GM10847 (cell line): ENCODE data around the gene ATG9B.

Source experiments
- POLR2A ChIP-seq: IDR thresholded peaks from 2 replicates; pipeline ENCODE4 v1.6.1; 2011; ENCODE audit not compliant: insufficient read length; ENCODE audit errors: extremely low read depth

The ATG9B gene

GRCh38 chr7:151032936-151033863 is 8.9 kb upstream of the ATG9B start:
- TF ChIP-seq POLR2A, result no peak

GRCh38 chr7:151031011-151031410 is 6.7 kb upstream of the ATG9B start:
- no peak for TF ChIP-seq POLR2A

DNA sequence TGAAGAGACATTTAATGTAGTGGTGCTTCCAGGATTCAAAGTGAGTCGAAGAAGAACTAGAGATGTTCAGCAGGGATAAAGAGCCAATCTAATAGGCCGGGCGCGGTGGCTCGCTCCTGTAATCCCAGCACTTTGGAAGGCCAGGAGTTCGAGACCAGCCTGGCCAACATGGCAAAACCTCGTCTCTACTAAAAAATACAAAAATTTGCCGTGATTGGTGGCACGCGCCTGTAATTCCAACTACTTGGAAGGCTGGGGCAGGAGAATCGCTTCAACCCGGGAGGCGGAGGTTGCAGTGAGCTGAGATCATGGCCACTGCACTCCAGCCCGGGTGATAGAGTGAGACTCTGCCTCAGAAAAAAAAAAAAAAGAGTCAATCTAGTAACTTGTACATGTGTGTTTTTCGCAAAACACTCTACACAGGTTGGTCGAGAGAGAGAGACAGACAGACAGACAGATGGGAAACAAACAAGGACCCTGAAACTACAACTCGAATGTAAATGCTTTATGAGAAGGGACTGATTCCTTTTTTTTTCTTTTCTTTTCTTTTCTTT is 4.7 kb upstream of the ATG9B start:
- TF ChIP-seq POLR2A, result no peak

DNA sequence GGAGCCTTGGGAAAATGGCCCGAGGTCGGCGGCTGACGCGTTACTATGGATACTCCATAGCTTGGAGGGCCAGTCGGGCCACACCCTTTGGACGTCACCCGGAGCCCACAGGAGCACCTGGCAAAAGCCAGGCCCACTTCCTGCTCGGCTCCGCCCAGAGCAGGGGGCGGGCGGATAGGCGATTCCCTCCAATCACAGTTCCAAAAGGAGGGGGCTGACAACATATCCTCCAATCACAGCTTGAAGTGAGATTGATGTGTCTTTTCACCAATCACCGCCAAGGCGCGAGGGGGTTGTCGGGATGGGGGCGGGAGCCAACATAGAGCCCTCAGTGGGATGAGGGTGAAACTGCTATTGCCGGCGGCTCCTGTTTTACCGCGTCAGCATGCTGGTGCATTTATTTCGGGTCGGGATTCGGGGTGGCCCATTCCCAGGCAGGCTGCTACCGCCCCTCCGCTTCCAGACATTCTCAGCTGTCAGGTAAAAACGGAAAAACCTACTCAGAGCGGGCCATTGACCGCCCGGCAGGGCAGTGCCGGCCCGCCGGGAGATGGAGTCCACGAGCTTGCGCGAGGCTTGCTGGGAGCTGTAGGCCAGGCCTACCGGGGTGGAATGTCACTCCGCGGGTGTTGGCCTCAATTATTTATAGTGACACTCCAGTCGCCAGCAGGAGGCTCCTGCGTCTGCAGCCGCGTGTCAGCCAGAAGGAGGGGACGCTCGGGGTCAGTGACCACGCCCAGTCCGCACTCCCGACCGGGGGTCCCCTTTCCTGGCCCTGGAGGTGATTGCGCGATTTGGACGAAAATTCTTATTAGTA is 4.0 kb upstream of the ATG9B start, which contains the start of gene ABCB8:
ABCB8 (plus strand) TSS at position 320 of the 817 bp plus-strand sequence; CDS start at position 386, 66 bp downstream.
- peak; percentile 56 for TF ChIP-seq POLR2A

- no peak for TF ChIP-seq POLR2A
Observed at GRCh38 chr7:151025924-151026671, 1.8 kb upstream of the ATG9B start.

- no peak for TF ChIP-seq POLR2A
Observed at GRCh38 chr7:151023232-151023631, 1.1 kb downstream of the ATG9B start.

DNA sequence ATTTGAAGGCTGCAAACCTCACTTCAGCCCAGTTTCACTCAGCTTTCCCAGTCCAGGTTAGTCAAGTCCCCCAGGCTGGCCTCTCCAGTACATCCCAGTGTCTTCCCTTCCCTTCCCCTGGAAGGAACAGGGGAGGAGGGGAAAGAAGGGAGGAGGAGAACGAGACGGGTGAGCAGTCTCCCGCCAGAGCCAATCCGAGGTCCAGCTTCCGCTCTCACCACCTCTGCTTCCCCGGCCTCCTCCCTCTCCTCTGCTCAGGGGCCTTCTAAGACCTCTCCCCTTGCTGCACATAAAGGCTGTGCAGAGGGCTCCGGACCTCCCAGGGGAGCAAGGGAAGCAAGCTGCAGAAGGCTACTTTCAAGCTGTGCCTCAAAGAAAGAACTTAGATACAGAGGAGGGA is 4.1 kb downstream of the ATG9B start:
- TF ChIP-seq POLR2A, result no peak

GRCh38 chr7:151019130-151019447 is 5.2 kb downstream of the ATG9B start:
- no peak for TF ChIP-seq POLR2A

- TF ChIP-seq POLR2A, result no peak
Observed at GRCh38 chr7:151018421-151019129, 5.7 kb downstream of the ATG9B start.

DNA sequence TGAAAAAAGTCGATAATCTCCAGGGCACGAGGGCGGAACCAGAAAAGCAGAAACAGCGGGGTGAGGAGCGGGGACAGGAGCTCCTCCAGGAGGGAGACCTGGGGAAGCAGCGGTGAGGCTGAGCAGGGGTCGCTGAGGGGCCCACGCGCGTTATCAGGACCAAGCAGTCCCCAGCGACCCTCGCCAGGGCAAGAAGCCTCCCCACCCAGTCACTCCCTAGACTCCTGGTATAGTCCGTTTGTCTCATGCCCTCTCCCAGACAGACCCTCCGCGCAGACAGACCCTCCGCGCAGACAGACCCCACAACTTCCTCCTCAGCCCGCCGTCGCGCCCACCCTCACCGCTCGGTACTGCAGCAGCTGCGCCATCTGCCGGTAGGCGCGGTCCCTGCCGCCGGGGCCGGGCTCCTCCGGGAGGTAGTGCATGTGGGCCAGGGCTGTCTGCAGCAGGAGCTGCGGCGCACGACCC is 6.3 kb downstream of the ATG9B start:
- no peak for TF ChIP-seq POLR2A

- no peak for TF ChIP-seq POLR2A
Observed at GRCh38 chr7:151017370-151017952, 6.8 kb downstream of the ATG9B start.

- no peak for TF ChIP-seq POLR2A
Observed at GRCh38 chr7:151016942-151017341, 7.4 kb downstream of the ATG9B start.

GRCh38 chr7:151016505-151016904 is 7.8 kb downstream of the ATG9B start:
- TF ChIP-seq POLR2A, result no peak

- no peak for TF ChIP-seq POLR2A
Observed at GRCh38 chr7:151015967-151016366, 8.3 kb downstream of the ATG9B start.
